ENCODE measurements around the gene TMPRSS4.

Gene TMPRSS4

DNA sequence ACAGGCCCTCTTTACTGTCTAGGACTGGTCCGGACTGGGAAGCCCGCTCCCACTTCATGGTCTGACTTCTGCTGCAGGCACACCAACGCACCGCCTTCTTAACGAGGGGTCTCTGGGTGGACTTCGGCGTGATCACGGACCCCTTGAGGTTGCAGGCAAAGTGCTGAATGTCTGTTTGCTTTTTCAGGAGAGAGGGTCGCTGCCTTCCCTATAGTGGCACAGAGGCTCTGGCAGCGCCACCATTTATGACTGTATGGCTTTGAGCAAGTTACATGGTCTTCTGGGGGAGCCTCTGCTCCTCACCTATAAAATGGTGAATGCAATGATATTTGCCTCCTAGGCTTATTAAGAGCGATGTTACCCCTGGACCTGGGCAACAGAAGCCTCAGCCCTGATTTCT is 77.1 kb downstream of the TMPRSS4 start:
- ATAC-seq (no peak), DNase-seq (no peak)

GRCh38 chr11:118154641-118155040 is 77.8 kb downstream of the TMPRSS4 start:
- ATAC-seq (no peak), DNase-seq (no peak)

DNA sequence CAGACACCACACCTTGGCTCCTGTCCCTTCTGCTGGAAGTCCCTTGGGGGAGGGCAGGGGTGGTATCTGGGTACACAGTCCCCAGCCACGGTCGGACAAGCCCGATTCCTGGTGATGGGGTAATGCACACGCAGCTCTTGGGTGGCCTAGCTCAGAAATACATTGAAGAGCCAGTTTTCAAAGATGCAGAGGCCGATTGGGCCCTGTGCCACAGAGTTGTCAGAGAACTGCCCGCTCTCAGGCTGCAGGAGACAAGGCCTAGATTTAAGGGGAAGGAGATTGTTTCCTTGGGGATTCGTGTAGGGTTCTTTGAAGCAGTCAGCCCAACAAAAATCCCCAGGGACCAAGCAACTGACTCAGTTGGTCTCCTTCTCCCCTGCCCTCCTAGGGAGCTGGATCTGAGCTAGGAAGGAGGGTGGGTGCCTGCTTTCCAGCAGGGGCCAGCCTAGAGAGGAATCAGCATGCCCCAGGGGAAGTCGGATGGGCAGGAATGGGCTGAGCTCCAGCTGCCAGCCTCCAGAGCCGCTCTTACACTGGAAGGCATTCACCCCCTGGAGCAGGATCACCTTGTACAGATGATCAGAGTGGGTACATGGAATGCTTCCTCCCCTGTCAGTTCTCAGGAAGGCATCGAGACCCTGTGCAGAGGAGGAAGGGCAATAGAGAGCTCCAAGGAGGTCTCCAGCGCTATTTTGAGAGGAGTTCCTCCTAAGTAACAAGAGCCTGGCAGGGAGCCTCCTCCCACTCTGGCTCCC is 79.1 kb downstream of the TMPRSS4 start:
- no peak for ATAC-seq
- DNase-seq = no peak

DNA sequence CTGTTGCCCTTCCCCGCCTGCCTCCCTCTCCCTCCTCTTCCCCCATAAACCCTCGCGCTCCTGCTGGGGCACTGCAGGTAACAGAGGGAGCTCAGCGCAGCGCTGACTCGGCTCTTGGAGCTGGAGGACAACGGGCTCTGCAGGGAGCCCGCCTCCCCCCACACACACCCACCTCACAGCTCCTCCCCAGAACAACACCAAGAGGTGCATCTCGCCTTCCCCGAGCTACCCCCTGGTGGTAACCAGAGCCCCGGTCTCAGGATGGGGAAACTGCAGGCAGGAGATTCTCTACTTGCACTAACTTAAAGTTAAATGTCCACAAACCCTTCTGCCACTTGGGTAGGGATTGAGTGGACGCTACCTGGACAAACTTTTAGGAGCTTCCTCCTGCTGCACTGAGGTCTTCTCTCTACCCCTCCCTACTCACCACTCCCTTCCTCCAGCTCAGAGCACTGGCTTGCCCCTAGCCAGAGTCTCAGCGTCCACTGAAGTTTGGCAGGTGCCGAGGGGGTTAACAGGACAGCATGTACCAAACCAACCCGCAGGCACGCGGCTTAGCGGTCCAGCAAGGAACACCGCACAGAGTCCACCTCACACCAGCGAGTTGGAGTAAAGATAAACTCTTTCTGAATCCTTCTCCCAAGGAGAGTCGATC is 79.8 kb downstream of the TMPRSS4 start:
- DNase-seq (peak; percentile 24), ATAC-seq (peak; percentile 33)

DNA sequence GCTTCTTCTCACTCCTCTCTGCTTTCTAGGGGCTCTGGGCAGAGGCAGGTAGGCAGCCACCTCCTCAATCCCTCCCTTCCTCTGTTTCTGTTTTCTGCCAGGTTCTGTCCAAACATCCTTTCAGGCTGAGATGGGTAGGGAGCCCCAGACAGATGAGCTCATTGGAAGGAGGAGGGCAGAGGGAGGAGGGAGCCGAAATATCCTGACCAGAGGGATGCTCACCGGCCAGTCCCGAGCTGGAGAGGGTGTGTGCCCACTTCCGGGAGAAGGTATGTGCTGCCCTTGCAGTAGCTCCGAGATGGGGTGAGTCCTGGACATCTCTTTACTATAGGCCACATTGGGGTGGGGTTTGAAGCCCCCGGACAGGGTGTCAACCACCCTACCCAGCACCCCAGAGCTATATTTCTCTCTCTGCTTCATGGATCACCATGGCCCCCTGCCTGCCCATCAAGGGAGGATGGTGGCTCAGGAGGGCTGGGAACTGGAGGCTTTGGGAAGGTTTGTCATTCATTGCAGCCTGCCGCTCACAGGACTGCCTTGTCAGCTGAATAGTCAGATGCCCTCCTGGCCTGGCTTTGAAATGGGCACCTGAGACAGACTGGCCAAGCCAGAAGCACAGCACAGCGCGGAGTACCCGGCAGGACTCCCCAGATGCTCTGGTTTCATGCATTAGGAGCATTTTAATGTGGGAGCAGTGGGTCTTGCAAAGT is 80.5 kb downstream of the TMPRSS4 start:
- ATAC-seq (no peak), DNase-seq (no peak)

- no peak for DNase-seq
- no peak for ATAC-seq
Measured at GRCh38 chr11:118161786-118162185, 84.9 kb downstream of the TMPRSS4 start.

DNA sequence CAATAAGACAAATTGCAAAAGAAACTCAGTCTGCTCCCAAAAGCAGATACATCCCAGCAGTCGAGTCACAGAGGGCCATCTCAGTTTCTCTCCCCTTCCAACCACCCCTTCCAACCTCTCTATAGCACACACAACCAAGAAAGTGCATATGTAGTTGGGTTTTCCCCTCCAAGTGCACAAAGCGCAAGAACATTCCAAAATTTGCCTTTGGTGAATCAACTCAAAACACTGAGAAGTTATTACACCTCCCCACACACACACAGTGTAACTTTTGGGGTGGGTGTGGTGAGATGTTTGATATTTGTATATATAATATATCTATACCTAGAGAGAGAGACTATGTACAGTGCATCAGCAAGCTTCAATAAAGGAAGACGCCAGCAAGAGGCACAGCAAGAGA is 86.0 kb downstream of the TMPRSS4 start:
- ATAC-seq (no peak), DNase-seq (no peak)

DNA sequence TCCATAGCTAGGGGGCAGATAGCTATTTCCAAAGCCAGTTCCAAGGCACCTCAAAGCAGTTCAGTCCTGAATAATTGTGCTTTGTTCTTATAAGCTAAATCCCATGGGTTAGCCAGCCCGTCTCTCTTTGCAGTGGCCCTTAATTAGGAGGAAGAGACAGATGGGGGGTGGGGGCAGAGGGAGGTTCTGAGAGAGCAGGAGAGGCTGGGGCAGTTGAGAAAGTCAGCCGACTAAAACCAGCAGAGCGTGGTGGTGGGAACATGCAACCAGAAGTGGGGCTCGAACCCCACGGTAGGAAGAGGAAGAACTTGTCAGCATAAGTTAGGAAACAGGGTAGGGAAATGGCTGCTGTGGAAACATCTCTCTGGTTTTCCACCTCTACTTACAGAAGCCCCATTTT is 86.6 kb downstream of the TMPRSS4 start:
- ATAC-seq (no peak), DNase-seq (no peak)

DNA sequence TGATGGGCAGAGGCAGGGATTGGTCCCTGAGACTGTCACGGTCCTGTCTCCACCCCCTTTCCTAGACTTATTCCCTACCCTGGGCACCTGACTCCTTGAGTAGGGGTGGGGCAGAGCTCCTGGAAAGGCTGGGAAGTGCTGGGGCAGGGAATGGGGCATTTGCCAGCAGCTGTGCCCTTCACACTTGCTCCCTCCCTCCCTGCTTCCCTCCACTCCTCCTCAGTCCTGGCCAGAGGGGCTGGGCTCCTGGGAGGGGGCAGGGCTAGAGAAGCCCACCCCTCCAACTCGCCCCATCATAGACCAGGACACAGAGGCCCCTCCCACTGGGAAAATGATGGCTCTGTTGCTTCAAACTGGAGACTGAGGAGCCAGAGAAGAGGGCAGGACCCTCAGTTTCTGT is 88.0 kb downstream of the TMPRSS4 start:
- DNase-seq (no peak), ATAC-seq (no peak)

- no peak for ATAC-seq
- DNase-seq = no peak
Measured at GRCh38 chr11:118166641-118167040, 89.8 kb downstream of the TMPRSS4 start.

DNA sequence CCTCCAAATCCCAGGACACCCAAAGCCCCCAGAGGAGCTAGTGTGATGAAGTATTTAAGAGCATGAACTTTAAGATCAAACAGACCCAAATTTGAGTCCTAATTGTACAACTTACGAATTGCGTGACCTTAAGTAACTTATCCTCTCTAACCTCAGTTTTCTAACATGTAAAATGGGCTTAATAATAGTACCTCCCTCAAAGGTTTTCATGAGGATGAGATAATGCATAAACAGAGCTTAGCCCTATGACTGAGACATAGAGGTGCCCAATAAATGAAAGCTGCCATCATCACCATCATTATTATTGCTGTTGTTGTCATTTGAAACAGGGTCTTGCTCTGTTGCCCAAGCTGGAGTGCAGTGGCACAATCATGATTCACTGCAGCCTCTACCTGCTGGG is 90.4 kb downstream of the TMPRSS4 start:
- ATAC-seq (no peak), DNase-seq (no peak)

DNA sequence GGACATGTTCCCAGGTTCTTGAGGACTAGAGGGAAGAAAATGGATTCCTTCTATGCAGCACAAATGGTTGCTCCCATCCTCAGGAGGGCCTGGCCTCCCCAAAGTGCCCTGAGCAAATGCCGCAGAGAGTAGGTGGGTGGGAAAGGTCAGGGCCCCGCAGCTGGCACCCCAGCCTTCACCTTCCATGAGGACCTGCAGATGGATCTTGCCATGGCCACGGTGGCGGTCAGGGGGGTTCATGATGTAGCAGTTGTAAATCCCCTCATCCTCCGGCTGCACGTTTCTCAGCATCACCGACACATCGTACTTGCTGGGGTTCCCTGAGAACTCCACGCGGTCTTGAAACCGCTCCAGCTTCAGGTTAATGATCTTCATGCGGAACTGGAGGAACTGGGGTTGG is 91.0 kb downstream of the TMPRSS4 start:
- ATAC-seq (no peak), DNase-seq (no peak)

DNA sequence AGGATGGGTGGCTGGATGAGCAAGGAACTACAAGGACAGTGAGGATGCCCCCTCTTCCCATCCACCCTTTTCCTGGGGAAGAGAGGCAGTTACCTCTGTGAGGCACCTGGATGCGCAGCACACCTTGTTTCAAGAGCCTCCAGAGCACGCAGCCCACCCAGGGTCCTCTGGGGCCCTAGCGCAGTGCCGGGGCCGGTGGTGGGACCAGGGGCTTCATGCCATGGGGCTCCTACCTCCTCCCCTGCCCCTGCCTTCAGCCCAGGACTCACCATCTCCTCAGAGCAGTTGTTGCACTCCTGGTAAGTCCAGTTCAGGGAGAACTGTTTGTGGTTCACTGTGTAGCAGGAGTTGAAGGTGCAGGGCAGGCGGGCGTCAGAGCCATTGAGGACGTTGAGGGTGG is 91.4 kb downstream of the TMPRSS4 start:
- DNase-seq (no peak), ATAC-seq (no peak)

GRCh38 chr11:118168751-118169150 is 91.9 kb downstream of the TMPRSS4 start:
- ATAC-seq (no peak), DNase-seq (no peak)

GRCh38 chr11:118169300-118170140 is 92.6 kb downstream of the TMPRSS4 start:
- DNase-seq = no peak
- ATAC-seq = no peak

GRCh38 chr11:118170231-118170630 is 93.4 kb downstream of the TMPRSS4 start:
- ATAC-seq (no peak), DNase-seq (no peak)

GRCh38 chr11:118170882-118171268 is 94.0 kb downstream of the TMPRSS4 start:
- DNase-seq = no peak
- no peak for ATAC-seq

Data from stimulated activated naive CD8-positive, alpha-beta T cell treated with anti-CD3 and anti-CD28 coated beads, Interleukin-15, Interleukin-2, amounts not matched to agents 100 U/mL and 50 U/mL, for 24 hours (primary cell).